Skin epidermis (tissue), 12 donors: ENCODE results near the gene MGMT.

ENCODE experiments used
- H3K27ac ChIP-seq, 21 experiments: fragments of 200-600 bp; sonication (generic) in 11 of 21; one replicate each; pipeline ENCODE4 v1.5.0; 2020; ENCODE audit warnings: mild to moderate bottlenecking in 3 of 21, inconsistent platforms in 2 of 21, moderate library complexity in 2 of 21
- H3K4me3 ChIP-seq, 7 experiments: fragments of 200-600 bp; sonication (generic) in 2 of 7; one replicate each; pipeline ENCODE4 v1.5.0; 2020; ENCODE audit warnings: inconsistent platforms in 2 of 7, mild to moderate bottlenecking in 2 of 7, moderate library complexity in 1 of 7

MGMT gene

GRCh38 chr10:129758207-129759021, 291.4 kb downstream of the MGMT start:
- no peak overlapping the region for H3K27ac ChIP-seq
- no peak overlapping the region for H3K4me3 ChIP-seq

DNA sequence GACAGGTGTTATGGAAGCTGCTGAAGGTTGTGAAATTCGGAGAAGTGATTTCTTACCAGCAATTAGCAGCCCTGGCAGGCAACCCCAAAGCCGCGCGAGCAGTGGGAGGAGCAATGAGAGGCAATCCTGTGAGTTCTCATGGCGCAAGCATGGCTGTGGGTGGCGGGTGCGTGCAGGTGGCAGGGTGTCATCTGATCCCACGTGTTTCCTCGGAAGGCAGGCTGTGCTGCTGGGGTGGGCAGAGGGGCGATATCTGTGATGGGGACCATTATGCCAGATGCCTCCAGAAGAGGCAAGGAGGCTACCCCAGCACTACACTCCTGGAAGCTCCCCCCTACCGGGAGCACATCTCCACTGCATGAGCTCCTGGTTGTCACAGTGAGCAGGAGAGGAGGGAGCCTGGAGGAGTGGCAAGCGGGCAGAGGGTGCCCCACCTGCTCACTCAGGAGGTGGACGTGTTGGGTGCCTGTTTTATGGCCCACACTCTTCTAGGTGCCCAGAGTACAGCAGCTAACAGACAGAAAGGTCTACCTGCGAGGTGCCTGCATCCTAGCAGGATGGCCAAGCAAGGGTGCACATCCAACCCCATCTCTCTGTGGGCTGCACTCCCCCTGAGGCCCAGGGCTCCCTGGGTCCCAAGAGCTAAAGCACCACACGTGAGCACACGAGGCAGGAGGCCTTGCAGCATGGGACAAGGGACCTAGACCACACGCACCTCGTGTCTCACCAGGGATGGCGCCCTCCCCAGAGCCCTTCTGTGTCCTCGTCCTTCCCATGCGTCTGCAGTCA, 292.4 kb downstream of the MGMT start:
- no peak overlapping the region for H3K27ac ChIP-seq
- H3K4me3 ChIP-seq: no peak overlapping the region

DNA sequence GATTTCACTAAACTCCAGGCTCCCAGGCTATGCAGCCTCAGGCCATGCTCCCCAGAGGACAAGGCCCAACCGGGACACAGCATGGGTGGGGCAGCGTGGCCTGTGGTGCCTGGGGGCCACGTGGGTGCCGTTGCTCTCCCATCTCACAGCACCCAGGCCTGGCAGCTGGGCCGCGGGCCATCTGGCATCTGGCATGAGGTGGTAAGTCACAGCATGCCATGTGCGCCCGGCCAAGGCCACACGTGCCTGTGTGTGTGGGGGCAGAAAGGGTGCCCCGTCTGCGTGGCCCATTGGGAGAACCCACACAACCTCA, 292.9 kb downstream of the MGMT start:
- no peak overlapping the region for H3K27ac ChIP-seq
- no peak overlapping the region for H3K4me3 ChIP-seq

- H3K4me3 ChIP-seq: no peak overlapping the region
- H3K27ac ChIP-seq: no peak overlapping the region
Measured at GRCh38 chr10:129760416-129760815, 293.4 kb downstream of the MGMT start.

- H3K4me3 ChIP-seq: no peak overlapping the region
- H3K27ac ChIP-seq: no peak overlapping the region
Measured at GRCh38 chr10:129761197-129761972, 294.3 kb downstream of the MGMT start.

DNA sequence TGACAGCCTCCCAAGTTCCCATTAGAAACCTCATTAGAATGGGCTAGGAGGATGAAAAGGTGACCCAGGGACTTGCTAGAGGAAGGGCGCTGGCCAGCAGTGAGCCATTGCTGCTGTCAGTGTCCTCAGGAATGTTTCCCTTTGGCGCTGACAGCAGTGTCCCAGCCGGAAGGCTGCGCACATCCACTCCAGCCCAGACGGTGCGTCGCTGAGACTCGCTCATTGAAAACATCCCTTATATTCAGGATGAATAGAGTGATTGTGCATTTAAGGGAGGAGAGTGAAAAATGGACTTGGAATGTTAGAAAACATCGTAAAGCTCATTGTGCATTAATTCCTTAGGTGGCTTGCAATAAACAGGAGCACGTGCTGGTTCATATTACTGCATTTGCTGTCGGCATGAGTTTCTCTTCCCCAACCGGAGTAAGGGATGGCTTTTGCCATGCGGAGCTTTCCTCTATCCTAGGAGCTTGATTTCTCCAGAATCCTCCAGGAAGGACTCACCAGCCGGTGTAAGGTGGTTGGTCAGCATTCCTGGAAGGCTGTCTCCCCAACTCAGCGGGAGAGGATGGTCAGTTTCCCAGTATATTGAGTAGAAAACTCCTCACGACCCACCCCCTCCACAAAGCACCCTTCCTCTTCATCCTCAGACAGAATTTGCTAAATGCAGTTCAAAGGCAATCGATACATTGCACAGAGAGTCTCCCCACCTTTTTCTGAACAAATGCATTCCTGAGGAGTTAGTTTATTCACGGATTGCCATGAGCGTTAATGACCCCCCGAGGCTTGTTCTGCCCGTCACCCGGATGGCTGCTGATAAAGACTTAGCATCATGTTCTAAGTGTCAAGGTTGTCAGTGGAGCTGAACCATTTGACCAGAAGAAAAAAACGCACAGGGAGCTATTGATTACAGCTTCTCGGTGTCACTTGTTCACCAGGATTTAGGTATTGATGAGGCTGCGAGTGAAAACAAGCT, 295.2 kb downstream of the MGMT start:
- H3K4me3 ChIP-seq: no peak overlapping the region
- no peak overlapping the region for H3K27ac ChIP-seq

DNA sequence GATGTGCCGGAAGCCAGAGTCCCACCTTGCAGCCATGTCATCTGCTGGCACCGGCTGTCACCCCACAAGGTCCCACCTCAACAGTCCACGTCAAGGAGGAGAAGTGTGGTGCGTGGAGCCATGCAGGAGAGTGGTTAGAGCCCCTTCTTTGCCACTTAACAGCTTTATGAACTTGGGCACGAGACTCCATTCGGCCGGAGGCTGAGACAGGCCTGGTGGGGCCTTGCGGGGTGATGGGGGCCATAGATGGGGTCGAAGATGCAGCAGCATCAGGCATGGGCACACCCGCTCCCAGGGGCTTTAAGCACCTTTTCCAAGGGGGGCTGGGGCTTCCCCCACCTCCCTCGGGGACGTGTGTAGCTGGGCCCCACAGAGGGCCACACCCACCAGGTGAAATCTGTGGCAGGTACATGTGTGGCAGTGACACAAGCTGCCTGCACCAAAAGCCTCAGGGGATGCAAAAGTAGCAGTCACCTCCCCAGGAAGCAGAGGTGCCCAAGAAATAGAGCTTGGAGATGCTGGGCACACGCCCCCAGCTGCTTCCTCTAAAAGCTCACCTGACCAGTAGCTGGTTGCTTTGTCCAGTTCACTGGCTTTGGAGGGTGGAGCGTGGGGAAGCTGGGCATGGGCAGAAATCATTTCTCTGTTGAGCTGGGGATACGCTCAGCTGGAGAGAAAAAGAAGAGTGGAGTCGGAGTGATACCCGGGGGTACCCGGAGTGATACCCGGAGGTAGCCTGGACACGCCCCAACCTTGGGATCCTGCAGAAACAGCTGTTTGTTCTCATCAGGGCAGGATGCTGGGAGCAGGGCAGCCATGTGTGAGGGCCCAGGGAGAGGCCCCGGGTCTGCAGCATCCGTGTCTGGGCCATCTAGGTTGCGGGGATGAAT, 297.2 kb downstream of the MGMT start:
- Histone ChIP-seq H3K27ac (no peak overlapping the region), H3K4me3 (no peak overlapping the region)

DNA sequence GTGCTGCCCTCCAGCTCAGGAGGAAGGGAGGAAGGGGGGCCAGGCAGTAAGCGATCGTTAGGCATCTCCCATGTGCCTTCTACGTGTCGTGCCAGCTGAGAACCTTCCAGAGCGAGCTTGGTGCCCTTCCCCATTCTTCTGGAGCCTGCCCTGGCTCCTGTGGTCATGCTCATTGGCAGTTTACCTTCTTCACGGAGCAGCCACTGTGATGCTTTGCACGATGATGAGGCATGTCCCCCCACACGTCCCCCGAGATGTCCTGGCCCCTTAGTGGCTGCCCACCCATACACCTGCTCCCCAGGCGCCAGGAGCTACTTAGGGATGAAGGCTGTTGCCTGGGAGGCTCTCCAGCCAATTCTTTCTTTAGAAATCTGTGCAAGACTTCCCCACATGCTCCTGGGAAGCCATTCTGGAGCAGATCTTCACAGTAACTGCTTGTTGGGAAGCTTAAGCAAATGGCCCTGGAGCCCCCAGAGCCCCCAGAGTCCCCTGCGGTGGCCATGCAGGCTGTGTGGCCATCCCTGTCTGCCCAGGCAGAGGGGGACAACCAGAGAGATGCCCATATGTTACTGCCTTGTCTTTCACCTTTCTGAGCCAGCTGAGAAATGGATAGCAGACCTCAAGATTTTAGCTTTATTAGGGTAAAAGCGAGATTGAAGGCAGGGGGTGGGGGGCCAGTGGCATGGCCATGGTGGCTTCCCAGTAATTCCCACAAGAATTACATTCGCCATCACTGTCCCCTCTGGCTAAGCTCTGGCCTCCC, 298.0 kb downstream of the MGMT start:
- H3K4me3 ChIP-seq: no peak overlapping the region
- H3K27ac ChIP-seq: no peak overlapping the region

DNA sequence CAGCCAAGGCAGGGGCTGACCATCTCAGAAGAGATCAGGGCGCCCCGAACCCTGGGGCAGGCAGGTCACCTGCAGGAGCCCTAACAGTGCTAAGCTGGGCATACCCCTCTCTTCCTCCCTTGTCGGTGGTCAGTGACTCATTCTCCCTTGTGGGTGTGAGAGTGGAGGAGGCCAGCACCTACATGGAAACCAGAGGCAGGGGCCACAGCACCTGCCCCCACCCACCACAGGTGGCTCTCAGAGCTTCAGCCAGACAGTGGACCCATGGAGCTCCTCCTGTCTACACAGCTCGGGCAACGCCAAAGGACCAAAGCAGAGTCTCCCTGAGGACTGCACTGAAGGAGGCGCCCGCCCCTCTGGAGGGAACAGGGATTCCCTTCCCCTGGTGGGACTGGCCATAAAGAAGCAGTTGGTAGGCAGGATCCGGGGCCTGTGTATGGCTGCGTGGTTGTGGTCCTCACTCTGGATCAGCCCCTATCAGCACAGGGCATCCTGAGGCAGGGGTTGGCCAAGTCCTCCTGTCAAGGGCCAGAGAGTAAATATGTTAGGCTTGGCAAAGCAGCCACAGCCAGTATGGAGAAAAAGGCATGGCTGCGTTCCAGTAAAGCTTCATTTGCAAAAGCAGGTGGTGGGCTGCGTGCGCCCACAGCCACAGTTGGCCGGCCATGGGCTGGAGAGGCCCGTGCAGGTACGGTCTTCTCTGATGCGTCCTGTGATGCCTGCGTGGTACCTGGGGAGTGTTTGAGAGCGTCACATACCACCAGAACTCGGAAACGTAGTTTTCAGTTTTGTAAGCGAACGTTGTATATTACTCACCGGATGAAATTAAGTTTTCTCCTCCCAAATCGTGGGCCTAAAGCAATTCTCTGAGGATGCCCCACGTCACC, 298.9 kb downstream of the MGMT start:
- Histone ChIP-seq H3K4me3 (no peak overlapping the region), H3K27ac (no peak overlapping the region)

DNA sequence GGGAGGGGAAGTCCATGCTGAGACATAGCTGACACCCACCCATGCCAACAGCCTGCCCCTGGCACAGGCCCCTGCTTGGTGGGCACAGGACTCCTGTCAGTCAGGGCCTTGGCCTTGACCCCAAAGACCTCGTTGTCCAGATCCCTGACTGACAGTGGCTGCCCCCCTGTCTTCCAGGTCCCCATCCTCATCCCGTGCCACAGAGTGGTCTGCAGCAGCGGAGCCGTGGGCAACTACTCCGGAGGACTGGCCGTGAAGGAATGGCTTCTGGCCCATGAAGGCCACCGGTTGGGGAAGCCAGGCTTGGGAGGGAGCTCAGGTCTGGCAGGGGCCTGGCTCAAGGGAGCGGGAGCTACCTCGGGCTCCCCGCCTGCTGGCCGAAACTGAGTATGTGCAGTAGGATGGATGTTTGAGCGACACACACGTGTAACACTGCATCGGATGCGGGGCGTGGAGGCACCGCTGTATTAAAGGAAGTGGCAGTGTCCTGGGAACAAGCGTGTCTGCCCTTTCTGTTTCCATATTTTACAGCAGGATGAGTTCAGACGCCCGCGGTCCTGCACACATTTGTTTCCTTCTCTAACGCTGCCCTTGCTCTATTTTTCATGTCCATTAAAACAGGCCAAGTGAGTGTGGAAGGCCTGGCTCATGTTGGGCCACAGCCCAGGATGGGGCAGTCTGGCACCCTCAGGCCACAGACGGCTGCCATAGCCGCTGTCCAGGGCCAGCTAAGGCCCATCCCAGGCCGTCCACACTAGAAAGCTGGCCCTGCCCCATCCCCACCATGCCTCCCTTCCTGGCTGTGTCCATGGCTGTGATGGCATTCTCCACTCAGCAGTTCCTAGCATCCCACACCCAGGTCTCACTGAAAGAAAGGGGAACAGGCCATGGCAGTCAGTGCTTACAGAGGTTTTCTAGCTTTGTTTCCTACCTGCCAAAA, 299.8 kb downstream of the MGMT start:
- H3K27ac ChIP-seq: no peak overlapping the region
- no peak overlapping the region for H3K4me3 ChIP-seq

DNA sequence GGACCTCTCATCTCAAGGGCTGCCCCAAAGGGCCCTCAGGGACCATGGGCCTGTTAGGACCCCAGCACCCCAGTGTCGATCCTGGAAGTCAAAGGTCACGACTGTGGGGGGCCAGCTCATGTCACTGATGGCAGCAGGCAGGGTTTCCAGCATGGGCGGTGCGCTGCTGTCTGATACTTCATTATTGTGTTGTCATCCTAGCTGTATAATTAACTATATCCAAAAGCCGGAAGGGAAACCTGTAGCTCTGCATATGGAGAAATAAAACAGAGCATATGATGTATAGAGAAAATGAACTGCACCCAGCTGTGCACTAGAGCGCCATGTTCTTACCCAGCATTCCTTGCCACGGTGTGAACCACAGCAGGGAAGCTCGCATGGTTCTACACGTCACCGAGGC, 300.7 kb downstream of the MGMT start:
- H3K27ac ChIP-seq: no peak overlapping the region
- H3K4me3 ChIP-seq: no peak overlapping the region

DNA sequence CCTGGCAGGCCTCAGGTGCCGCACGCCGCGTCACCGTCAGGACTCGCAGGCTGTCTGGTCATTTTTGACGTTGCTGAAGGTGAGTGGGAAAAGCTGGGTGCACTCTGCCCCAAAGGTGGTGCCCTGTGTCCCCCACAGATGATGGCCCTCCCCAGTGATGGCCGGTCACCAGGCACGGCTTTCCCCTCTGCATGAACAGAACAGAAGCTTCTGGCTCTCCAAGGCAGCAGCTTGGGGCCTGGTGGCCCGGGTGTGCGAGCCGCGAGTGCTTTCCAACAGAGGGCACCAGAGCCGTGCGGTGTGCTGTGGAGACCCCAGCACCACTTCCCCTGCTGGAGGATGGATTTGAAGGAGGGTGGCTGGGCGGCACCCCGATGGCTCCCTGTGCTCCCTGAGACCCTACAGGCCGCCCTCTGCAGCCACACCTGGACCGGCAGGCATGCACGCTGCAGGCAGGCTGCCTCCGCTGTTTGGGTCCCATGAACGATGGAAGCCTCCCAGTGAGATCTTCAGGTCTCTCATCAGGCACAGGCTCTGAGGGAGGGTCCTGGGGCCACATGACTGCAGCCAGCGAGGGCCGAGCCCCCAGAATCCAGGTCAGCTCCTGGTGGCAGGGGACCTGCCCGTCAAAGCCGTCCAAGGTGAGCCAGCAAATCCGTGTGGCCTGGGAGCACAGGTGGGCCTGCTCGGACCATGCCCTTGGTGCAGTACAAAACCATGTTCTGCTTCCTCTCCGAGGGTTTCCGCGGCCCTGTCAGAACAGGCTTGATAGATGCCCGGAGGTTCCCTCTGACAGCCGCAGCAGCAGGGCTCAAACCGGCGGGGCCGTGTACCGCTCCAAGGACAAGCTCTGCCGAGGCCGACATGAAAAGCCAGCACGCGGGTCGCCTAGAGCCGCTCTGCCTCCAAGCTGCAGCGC, 301.7 kb downstream of the MGMT start:
- Histone ChIP-seq H3K27ac (no peak overlapping the region), H3K4me3 (no peak overlapping the region)

DNA sequence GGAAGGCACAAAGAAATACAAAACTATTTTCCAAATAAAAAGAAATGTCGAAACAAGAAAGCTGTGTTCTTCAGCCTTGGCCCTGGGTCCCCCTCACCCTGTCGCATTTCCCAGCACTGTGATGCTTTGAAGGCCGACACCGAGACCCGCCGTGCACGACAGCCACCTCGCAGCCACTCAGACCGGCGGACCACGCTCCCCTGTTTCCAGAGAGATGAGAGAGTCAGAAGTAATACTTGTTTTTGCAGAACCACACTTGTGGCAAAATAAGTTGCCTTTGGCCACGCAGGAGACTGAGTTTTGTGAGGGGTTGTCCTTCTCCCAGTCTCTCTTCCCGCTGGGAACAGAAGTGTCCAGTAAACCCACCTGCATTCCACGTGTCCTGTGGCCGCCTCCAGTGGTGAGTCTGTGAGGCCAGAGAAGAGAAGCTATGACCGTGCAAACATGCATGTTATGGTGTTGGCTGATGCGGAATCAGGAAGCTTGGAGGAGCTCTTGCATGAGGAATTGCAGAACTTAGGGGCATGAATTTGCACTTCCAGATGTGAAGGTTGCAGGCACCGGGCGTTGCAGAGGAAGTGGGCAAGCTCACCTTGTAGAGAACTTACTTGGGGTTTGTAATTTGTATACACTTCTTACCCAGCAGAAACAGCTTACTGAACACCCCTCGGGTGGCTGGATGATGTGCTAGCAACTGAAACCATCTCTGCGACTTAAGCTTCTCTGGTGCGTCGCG, 302.5 kb downstream of the MGMT start:
- Histone ChIP-seq H3K4me3 (no peak overlapping the region), H3K27ac (no peak overlapping the region)

DNA sequence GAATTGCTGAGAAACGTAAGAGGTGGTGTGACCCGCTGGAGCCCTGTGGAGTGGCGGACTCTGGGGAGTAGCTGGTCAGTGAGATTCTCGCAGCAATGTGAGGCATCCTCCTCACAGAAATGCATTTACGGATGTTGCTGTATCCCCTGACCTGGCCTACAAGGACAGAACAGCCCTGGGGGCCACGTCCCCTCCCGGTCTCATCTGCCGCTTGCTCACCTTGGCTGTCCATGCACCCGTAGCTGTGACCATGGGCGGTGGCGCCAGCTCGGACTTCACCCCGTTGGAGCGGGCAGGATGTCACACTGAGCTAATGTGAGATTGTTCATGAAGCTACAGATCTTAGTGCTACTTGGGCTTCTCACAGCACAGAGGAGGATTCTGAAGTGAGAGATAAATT, 303.2 kb downstream of the MGMT start:
- Histone ChIP-seq H3K27ac (no peak overlapping the region), H3K4me3 (no peak overlapping the region)
